GM10266 (cell line): ENCODE data around the gene NUP37.
"Not testable (repeated sequence)": the region's sequence is repeated elsewhere in the genome, so short reads cannot be mapped to it uniquely, and the experiment has no call there.

Experiments
- DNase-seq: peaks from one replicate; pipeline ENCODE4 v3.0.0; 2012; ENCODE audit errors: extremely low spot score
- TF ChIP-seq, protein P1 (sequence below): IDR thresholded peaks from 2 replicates; pipeline ENCODE4 v1.5.1; 2012; ENCODE audit warnings: mild to moderate bottlenecking, low read depth; ENCODE audit not compliant: control insufficient read depth, insufficient read depth; ENCODE audit errors: missing control alignments

NUP37 gene

GRCh38 chr12:102106905-102107304, 13.0 kb downstream of the NUP37 start:
- TF ChIP-seq, protein P1, sequence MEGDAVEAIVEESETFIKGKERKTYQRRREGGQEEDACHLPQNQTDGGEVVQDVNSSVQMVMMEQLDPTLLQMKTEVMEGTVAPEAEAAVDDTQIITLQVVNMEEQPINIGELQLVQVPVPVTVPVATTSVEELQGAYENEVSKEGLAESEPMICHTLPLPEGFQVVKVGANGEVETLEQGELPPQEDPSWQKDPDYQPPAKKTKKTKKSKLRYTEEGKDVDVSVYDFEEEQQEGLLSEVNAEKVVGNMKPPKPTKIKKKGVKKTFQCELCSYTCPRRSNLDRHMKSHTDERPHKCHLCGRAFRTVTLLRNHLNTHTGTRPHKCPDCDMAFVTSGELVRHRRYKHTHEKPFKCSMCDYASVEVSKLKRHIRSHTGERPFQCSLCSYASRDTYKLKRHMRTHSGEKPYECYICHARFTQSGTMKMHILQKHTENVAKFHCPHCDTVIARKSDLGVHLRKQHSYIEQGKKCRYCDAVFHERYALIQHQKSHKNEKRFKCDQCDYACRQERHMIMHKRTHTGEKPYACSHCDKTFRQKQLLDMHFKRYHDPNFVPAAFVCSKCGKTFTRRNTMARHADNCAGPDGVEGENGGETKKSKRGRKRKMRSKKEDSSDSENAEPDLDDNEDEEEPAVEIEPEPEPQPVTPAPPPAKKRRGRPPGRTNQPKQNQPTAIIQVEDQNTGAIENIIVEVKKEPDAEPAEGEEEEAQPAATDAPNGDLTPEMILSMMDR, result no peak
- DNase-seq, result no peak

DNA sequence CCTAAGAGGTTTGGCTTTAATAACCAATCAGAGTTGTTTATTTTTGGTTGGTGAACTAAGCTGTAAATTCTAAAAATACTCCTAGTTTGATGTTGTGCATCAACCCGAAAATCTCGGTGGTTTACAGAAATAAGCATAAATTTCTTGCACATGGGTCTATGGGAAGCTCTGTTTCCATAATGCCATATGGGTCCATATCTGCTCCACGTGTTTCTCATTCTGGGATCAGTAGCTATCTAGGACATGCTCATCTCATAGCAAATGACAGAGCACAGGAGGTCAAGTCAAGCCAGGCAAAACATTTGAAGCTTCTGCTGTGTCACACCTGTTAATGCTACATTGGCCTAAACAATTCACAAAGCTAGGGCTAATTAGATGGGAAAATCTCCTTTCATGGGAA, 23.1 kb downstream of the NUP37 start:
- DNase-seq, result no peak
- TF ChIP-seq, protein P1, result no peak

DNA sequence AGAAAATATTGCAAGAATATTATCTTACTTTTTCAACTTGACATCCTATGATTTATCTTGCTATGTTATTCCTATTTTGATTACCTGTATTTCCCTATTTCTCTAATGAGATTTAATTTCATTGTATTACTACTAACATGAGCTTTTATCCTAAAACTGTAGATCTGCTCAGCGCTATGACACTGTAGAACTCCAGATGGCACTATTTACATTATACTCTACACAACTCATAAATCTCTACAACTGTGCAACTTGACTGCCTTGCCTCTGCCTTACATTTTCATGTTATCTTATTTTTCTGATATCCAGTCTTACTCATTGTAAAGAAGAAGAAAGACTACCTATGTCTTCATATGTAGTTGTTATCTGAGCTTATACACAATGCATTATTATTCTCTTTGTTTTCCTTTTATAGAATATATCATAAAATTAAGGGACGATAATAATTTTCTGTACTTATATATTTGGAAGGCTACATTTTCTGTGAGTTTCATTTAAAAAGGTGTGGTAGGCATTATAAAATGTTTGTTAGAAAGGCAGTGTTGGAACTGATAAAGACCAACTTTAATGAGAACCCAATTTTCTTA, 24.1 kb downstream of the NUP37 start:
- TF ChIP-seq, protein P1, result peak; percentile 50
- no peak for DNase-seq

GRCh38 chr12:102093319-102093718, 26.6 kb downstream of the NUP37 start:
- TF ChIP-seq, protein P1, result no peak
- DNase-seq, result no peak

GRCh38 chr12:102089228-102089835, 30.6 kb downstream of the NUP37 start:
- not testable (repeated sequence) for DNase-seq

DNA sequence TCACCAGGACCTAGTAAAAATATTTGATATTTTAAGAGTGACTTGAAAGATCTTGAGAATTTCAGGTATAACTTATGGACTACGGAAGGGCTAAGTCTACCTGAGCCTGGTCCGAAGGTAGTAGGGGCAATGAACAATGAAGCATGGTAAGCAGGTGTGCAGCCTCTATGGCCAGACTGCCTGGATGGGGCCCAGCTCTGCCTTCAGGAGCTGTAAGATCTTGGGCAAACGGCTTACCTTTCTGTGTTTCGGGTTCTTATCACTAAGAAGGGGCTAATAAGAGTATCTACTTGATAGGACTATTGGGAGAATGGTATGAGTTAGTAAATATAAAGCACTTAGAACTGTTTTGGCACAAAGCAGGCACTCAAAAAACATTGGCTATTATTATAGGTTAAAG, 39.1 kb downstream of the NUP37 start:
- TF ChIP-seq, protein P1, result no peak
- DNase-seq, result no peak

DNA sequence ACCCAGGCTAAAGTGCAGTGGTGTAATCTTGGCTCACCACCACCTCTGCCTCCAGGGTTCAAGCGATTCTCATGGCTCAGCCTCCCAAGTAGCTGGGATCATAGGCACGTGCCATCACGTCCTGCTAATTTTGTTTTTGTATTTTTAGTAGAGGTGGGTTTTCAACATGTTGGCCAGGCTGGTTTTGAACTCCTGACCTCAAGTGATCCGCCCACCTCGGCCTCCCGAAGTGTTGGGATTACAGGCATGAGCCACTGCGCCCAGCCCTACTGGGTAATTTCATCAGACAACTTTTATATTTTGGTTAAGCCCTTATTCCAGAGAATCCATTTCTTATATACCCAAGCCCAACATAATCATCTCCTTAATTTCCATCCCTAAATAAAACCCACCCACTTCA, 47.8 kb downstream of the NUP37 start:
- DNase-seq, result not testable (repeated sequence)

GRCh38 chr12:102069707-102070106, 50.2 kb downstream of the NUP37 start:
- no peak for DNase-seq
- TF ChIP-seq, protein P1, result no peak
